CD8-positive, alpha-beta memory T cell (primary cell): ENCODE results near the gene CACNG4. TPM values are rescaled to one million over a fixed set of nuclear protein-coding genes. Genes with fewer than 3 reads are reported as not detected.

Source experiments
- CTCF ChIA-PET: fragments of 350-600 bp; sonication (Branson Sonifier 250); formaldehyde crosslinking; loops from one replicate; lab custom pipeline; 2021; ENCODE audit warnings: antibody characterized with exemption; lab: Charles Lee
- POLR2A ChIA-PET: fragments of 350-600 bp; sonication (Branson Sonifier 250); formaldehyde crosslinking; loops from one replicate; lab custom pipeline; 2021; ENCODE audit warnings: antibody characterized with exemption; lab: Charles Lee
- DNase-seq, 5 donors: peaks; one replicate each; pipeline versions ENCODE4 v3.0.0 to v3.0.0-alpha.2; 2020 to 2022; ENCODE audit warnings: mixed read lengths in 1 of 5
- H3K27ac ChIP-seq: one replicate; pipeline ENCODE4 v1.7.0; 2013; ENCODE audit warnings: low read depth, mild to moderate bottlenecking, low read length, moderate library complexity
- H3K27me3 ChIP-seq: 2 replicates; pipeline ENCODE4 v1.7.0; 2013; ENCODE audit warnings: low read length, mild to moderate bottlenecking; ENCODE audit not compliant: insufficient read depth, poor library complexity, severe bottlenecking
- H3K36me3 ChIP-seq: 2 replicates; pipeline ENCODE4 v1.7.0; 2013; ENCODE audit warnings: mild to moderate bottlenecking, low read length, moderate library complexity; ENCODE audit not compliant: insufficient read depth
- H3K4me1 ChIP-seq: 2 replicates; pipeline ENCODE4 v1.7.0; 2013; ENCODE audit warnings: mild to moderate bottlenecking, low read length, moderate library complexity; ENCODE audit not compliant: insufficient read depth
- H3K4me3 ChIP-seq: 2 replicates; pipeline ENCODE4 v1.7.0; 2013; ENCODE audit warnings: mild to moderate bottlenecking, low read length
- H3K9me3 ChIP-seq: 2 replicates; pipeline ENCODE4 v1.7.0; 2013; ENCODE audit warnings: mild to moderate bottlenecking, low read length
- H3K27ac Mint-ChIP-seq, 8 donors: one replicate each; pipeline ENCODE4 v1.8.0; 2020 to 2021; ENCODE audit warnings: mixed read lengths in 8 of 8, mild to moderate bottlenecking in 6 of 8, inconsistent platforms in 3 of 8, moderate library complexity in 3 of 8
- H3K27me3 Mint-ChIP-seq, 2 donors: one replicate each; pipeline ENCODE4 v1.8.0; 2020 to 2021; ENCODE audit warnings: mixed read lengths in 2 of 2, mild to moderate bottlenecking in 1 of 2, moderate library complexity in 1 of 2
- H3K36me3 Mint-ChIP-seq, 3 donors: one replicate each; pipeline ENCODE4 v1.8.0; 2020 to 2021; ENCODE audit warnings: mixed read lengths in 3 of 3, inconsistent platforms in 1 of 3, mild to moderate bottlenecking in 1 of 3
- H3K4me1 Mint-ChIP-seq, 3 donors: one replicate each; pipeline ENCODE4 v1.8.0; 2020 to 2021; ENCODE audit warnings: mixed read lengths in 3 of 3, inconsistent platforms in 1 of 3, mild to moderate bottlenecking in 1 of 3
- H3K4me3 Mint-ChIP-seq, 7 donors: one replicate each; pipeline ENCODE4 v1.8.0; 2020 to 2021; ENCODE audit warnings: mixed read lengths in 7 of 7, mild to moderate bottlenecking in 6 of 7, moderate library complexity in 4 of 7, inconsistent platforms in 2 of 7
- H3K9me3 Mint-ChIP-seq, 5 donors: one replicate each; pipeline ENCODE4 v1.8.0; 2020 to 2022; ENCODE audit warnings: mixed read lengths in 5 of 5, mild to moderate bottlenecking in 3 of 5, moderate library complexity in 2 of 5, inconsistent platforms in 1 of 5
- polyA plus RNA-seq: library from polyadenylated mRNA; unstranded; fragments of 300-500 nt; fragmentation: Illumina TruSeq; gene quantifications from one replicate; pipeline ENCODE4 v1.2.3, GENCODE V29; 2021
- total RNA-seq, 2 experiments: library from RNA; stranded (reverse); gene quantifications; one replicate each; pipeline ENCODE4 v1.2.3, GENCODE V29; 2021

CACNG4 gene
- total and polyA plus RNA-seq, 3 experiments from 2014 or later: not detected

GRCh38 chr17:66986659-66987058 is 22.2 kb downstream of the CACNG4 start:
- no peak overlapping the region for H3K27ac ChIP-seq
- no peak overlapping the region for H3K4me3 ChIP-seq
- Mint-ChIP-seq H3K27ac (no peak overlapping the region), H3K4me3 (no peak overlapping the region), H3K36me3 (no peaks in the 10 kb centered on the region), H3K9me3 (no peaks in the 10 kb centered on the region), H3K27me3 (peaks cover 25 to 77% of the 10 kb centered on the region in 2 donors), H3K4me1 (peaks cover 1 to 8% (median 6%) of the 10 kb centered on the region in 3 donors)
- H3K27me3 ChIP-seq: no peaks in the 10 kb centered on the region
- CTCF ChIA-PET: no interaction called here
- POLR2A ChIA-PET: no interaction called here
- no peaks in the 10 kb centered on the region for H3K9me3 ChIP-seq
- no peak for DNase-seq
- H3K4me1 ChIP-seq: no peaks in the 10 kb centered on the region
- no peaks in the 10 kb centered on the region for H3K36me3 ChIP-seq

GRCh38 chr17:66987059-66987616 is 22.6 kb downstream of the CACNG4 start:
- Histone ChIP-seq H3K27me3 (no peaks in the 10 kb centered on the region), H3K4me1 (no peaks in the 10 kb centered on the region), H3K4me3 (no peak overlapping the region), H3K9me3 (no peaks in the 10 kb centered on the region), H3K36me3 (no peaks in the 10 kb centered on the region), H3K27ac (no peak overlapping the region)
- Mint-ChIP-seq H3K9me3 (no peaks in the 10 kb centered on the region), H3K4me3 (no peak overlapping the region), H3K36me3 (no peaks in the 10 kb centered on the region), H3K27ac (no peak overlapping the region), H3K27me3 (peaks cover 25 to 82% of the 10 kb centered on the region in 2 donors), H3K4me1 (peaks cover 1 to 8% (median 6%) of the 10 kb centered on the region in 3 donors)
- CTCF ChIA-PET: no interaction called here
- POLR2A ChIA-PET: no interaction called here
- DNase-seq: no peak

GRCh38 chr17:66988069-66988798 is 23.7 kb downstream of the CACNG4 start:
- H3K4me3 Mint-ChIP-seq: no peak overlapping the region
- H3K36me3 ChIP-seq: no peaks in the 10 kb centered on the region
- H3K27me3 Mint-ChIP-seq: peaks cover 21 to 80% of the 10 kb centered on the region in 2 donors
- no peak for DNase-seq
- H3K27ac ChIP-seq: no peak overlapping the region
- H3K27me3 ChIP-seq: no peaks in the 10 kb centered on the region
- H3K27ac Mint-ChIP-seq: no peak overlapping the region
- no peaks in the 10 kb centered on the region for H3K9me3 Mint-ChIP-seq
- ChIA-PET POLR2A (no interaction called here), CTCF (interaction anchor here (0.7 kb wide), 1 partner anchor 678 kb away, joined by 3 read pairs; no protein-coding TSS in a partner anchor)
- H3K4me1 ChIP-seq: no peaks in the 10 kb centered on the region
- no peaks in the 10 kb centered on the region for H3K36me3 Mint-ChIP-seq
- H3K4me3 ChIP-seq: no peak overlapping the region
- peaks cover 1 to 8% (median 6%) of the 10 kb centered on the region in 3 donors for H3K4me1 Mint-ChIP-seq
- no peaks in the 10 kb centered on the region for H3K9me3 ChIP-seq

- no peak overlapping the region for H3K27ac ChIP-seq
- no peak overlapping the region for H3K4me3 ChIP-seq
- ChIA-PET POLR2A (no interaction called here), CTCF (interaction anchor here (0.7 kb wide), 1 partner anchor 679 kb away, joined by 3 read pairs; no protein-coding TSS in a partner anchor)
- H3K9me3 Mint-ChIP-seq: no peaks in the 10 kb centered on the region
- no peaks in the 10 kb centered on the region for H3K36me3 Mint-ChIP-seq
- H3K27ac Mint-ChIP-seq: peak overlapping the region in 1 of 8 donors; percentile 59
- no peak for DNase-seq
- H3K4me1 Mint-ChIP-seq: peaks cover 0 to under 1% (median 0%) of the 10 kb centered on the region in 3 donors
- H3K27me3 Mint-ChIP-seq: peaks cover 17 to 71% of the 10 kb centered on the region in 2 donors
- H3K4me1 ChIP-seq: no peaks in the 10 kb centered on the region
- H3K27me3 ChIP-seq: no peaks in the 10 kb centered on the region
- no peaks in the 10 kb centered on the region for H3K36me3 ChIP-seq
- H3K4me3 Mint-ChIP-seq: no peak overlapping the region
- H3K9me3 ChIP-seq: no peaks in the 10 kb centered on the region
Observed at GRCh38 chr17:66989076-66989475, 24.6 kb downstream of the CACNG4 start.

GRCh38 chr17:66989579-66989978 is 25.1 kb downstream of the CACNG4 start:
- POLR2A ChIA-PET: no interaction called here
- no peaks in the 10 kb centered on the region for H3K9me3 Mint-ChIP-seq

GRCh38 chr17:66990047-66990446 is 25.5 kb downstream of the CACNG4 start:
- H3K27me3 Mint-ChIP-seq: peaks cover 17 to 67% of the 10 kb centered on the region in 2 donors
- H3K4me1 ChIP-seq: no peaks in the 10 kb centered on the region
- H3K36me3 Mint-ChIP-seq: no peaks in the 10 kb centered on the region
- no peaks in the 10 kb centered on the region for H3K27me3 ChIP-seq
- CTCF ChIA-PET: no interaction called here
- no peaks in the 10 kb centered on the region for H3K36me3 ChIP-seq
- POLR2A ChIA-PET: no interaction called here
- H3K4me3 ChIP-seq: no peak overlapping the region
- H3K27ac Mint-ChIP-seq: no peak overlapping the region
- no peak for DNase-seq
- no peaks in the 10 kb centered on the region for H3K9me3 Mint-ChIP-seq
- H3K27ac ChIP-seq: no peak overlapping the region
- H3K4me1 Mint-ChIP-seq: no peaks in the 10 kb centered on the region
- H3K4me3 Mint-ChIP-seq: no peak overlapping the region
- H3K9me3 ChIP-seq: no peaks in the 10 kb centered on the region

More at GRCh38 chr17:66989579-66989978, 25.1 kb downstream of the CACNG4 start:
- Histone ChIP-seq H3K9me3 (no peaks in the 10 kb centered on the region), H3K36me3 (no peaks in the 10 kb centered on the region), H3K27me3 (no peaks in the 10 kb centered on the region), H3K4me1 (no peaks in the 10 kb centered on the region), H3K27ac (no peak overlapping the region), H3K4me3 (no peak overlapping the region)
- DNase-seq: no peak
- Mint-ChIP-seq H3K27ac (no peak overlapping the region), H3K4me1 (no peaks in the 10 kb centered on the region), H3K36me3 (no peaks in the 10 kb centered on the region), H3K4me3 (no peak overlapping the region), H3K27me3 (peaks cover 17 to 68% of the 10 kb centered on the region in 2 donors)
- CTCF ChIA-PET: no interaction called here

GRCh38 chr17:66992911-66993442 is 28.5 kb downstream of the CACNG4 start:
- Mint-ChIP-seq H3K4me1 (no peaks in the 10 kb centered on the region), H3K36me3 (no peaks in the 10 kb centered on the region), H3K27ac (no peak overlapping the region), H3K9me3 (no peaks in the 10 kb centered on the region), H3K4me3 (no peak overlapping the region), H3K27me3 (peaks cover 15 to 57% of the 10 kb centered on the region in 2 donors)
- H3K27ac ChIP-seq: no peak overlapping the region
- H3K4me3 ChIP-seq: no peak overlapping the region
- DNase-seq: no peak
- POLR2A ChIA-PET: interaction anchor here (0.6 kb wide), 1 partner anchor 10 kb away, joined by 3 read pairs; no protein-coding TSS in a partner anchor
- H3K27me3 ChIP-seq: no peaks in the 10 kb centered on the region
- H3K36me3 ChIP-seq: no peaks in the 10 kb centered on the region
- no peaks in the 10 kb centered on the region for H3K9me3 ChIP-seq
- no peaks in the 10 kb centered on the region for H3K4me1 ChIP-seq
- CTCF ChIA-PET: no interaction called here

- Mint-ChIP-seq H3K36me3 (no peaks in the 10 kb centered on the region), H3K9me3 (no peaks in the 10 kb centered on the region), H3K4me3 (no peak overlapping the region), H3K27me3 (peaks cover 11 to 47% of the 10 kb centered on the region in 2 donors), H3K27ac (no peak overlapping the region), H3K4me1 (no peaks in the 10 kb centered on the region)
- Histone ChIP-seq H3K4me1 (no peaks in the 10 kb centered on the region), H3K36me3 (no peaks in the 10 kb centered on the region), H3K4me3 (no peak overlapping the region), H3K27me3 (no peaks in the 10 kb centered on the region), H3K27ac (no peak overlapping the region), H3K9me3 (no peaks in the 10 kb centered on the region)
- POLR2A ChIA-PET: no interaction called here
- CTCF ChIA-PET: no interaction called here
- no peak for DNase-seq
Observed at GRCh38 chr17:66994361-66994760, 29.9 kb downstream of the CACNG4 start.
